ENCODE results near the gene BCL2L15. TPM values are rescaled to one million over a fixed set of nuclear protein-coding genes. Genes with fewer than 3 reads are reported as not detected.

Gene BCL2L15
- total and polyA plus RNA-seq, 4 experiments from 2014 or later: 0.75 to 2.1 (median 1.3) TPM

GRCh38 chr1:113931451-113931851, 44.1 kb upstream of the BCL2L15 start:
- peaks cover 0 to 25% of the 10 kb centered on the region in 2 donors for H3K36me3 Mint-ChIP-seq
- H3K27ac ChIP-seq (ENCODE audit: low read depth, low read length): peak overlapping the region; percentile 97
- H3K27me3 ChIP-seq (ENCODE audit: insufficient read depth, low read length): no peaks in the 10 kb centered on the region
- no peaks in the 10 kb centered on the region for H3K36me3 ChIP-seq (ENCODE audit: insufficient read depth, low read length)
- H3K4me3 ChIP-seq (ENCODE audit: low read length in 2 of 2): peak overlapping the region in 1 of 2 donors; percentile 98
- no peaks in the 10 kb centered on the region for H3K27me3 Mint-ChIP-seq
- peaks cover 65% of the 10 kb centered on the region for H3K4me1 ChIP-seq (ENCODE audit: insufficient read depth, low read length)
- H3K4me1 Mint-ChIP-seq: peaks cover 49 to 79% (median 64%) of the 10 kb centered on the region in 4 donors
- peak overlapping the region; percentile 89 to 99 (median 94) for H3K4me3 Mint-ChIP-seq
- peak overlapping the region; percentile 97 to 100 (median 99) for H3K27ac Mint-ChIP-seq
- ChIA-PET POLR2A (ENCODE audit: partially characterized antibody) (interaction anchor here (0.6 to 9.3 kb wide), 22 partner anchors 9 to 785 kb away, joined by 3 to 277 read pairs (median 16); partner anchors contain the start of genes AP4B1, DCLRE1B, RSBN1 and TRIM33), CTCF (ENCODE audit: partially characterized antibody) (interaction anchor here (0.8 to 8.3 kb wide), 18 partner anchors 9 to 859 kb away, joined by 3 to 103 read pairs (median 4); partner anchors contain the start of genes AP4B1, DCLRE1B, LRIG2 and RSBN1)
- intact Hi-C loops (cut with micrococcal nuclease): loop anchor here (1.0 to 2.0 kb wide), 4 partner anchors 9 to 649 kb away; partner anchors contain the start of gene BCAS2
- peak; percentile 58 to 74 (median 67) for DNase-seq
- peaks cover 0 to 6% (median 0%) of the 10 kb centered on the region in 8 donors for H3K9me3 Mint-ChIP-seq
- no peaks in the 10 kb centered on the region for H3K9me3 ChIP-seq (ENCODE audit: control insufficient read depth in 1 of 2, low read length in 2 of 2)

GRCh38 chr1:113930499-113931161, 43.2 kb upstream of the BCL2L15 start:
- Histone ChIP-seq H3K4me1 (ENCODE audit: insufficient read depth, low read length) (peaks cover 57% of the 10 kb centered on the region), H3K36me3 (ENCODE audit: insufficient read depth, low read length) (no peaks in the 10 kb centered on the region), H3K27ac (ENCODE audit: low read depth, low read length) (peak overlapping the region; percentile 97), H3K27me3 (ENCODE audit: insufficient read depth, low read length) (no peaks in the 10 kb centered on the region), H3K9me3 (ENCODE audit: control insufficient read depth in 1 of 2, low read length in 2 of 2) (no peaks in the 10 kb centered on the region), H3K4me3 (ENCODE audit: low read length in 2 of 2) (peak overlapping the region; percentile 50 to 98)
- Mint-ChIP-seq H3K36me3 (peaks cover 0 to 25% of the 10 kb centered on the region in 2 donors), H3K4me3 (peak overlapping the region; percentile 89 to 99 (median 94)), H3K27me3 (no peaks in the 10 kb centered on the region), H3K27ac (peak overlapping the region; percentile 97 to 100 (median 99)), H3K9me3 (peaks cover 0 to 5% (median 0%) of the 10 kb centered on the region in 8 donors), H3K4me1 (peaks cover 45 to 71% (median 57%) of the 10 kb centered on the region in 4 donors)
- POLR2A ChIA-PET (ENCODE audit: partially characterized antibody): interaction anchor here (0.6 to 9.3 kb wide), 32 partner anchors 10 to 974 kb away, joined by 3 to 277 read pairs (median 8); partner anchors contain the start of genes AP4B1, CSDE1, DCLRE1B and LRIG2
- CTCF ChIA-PET (ENCODE audit: partially characterized antibody): interaction anchor here (0.8 to 8.3 kb wide), 20 partner anchors 9 to 858 kb away, joined by 3 to 103 read pairs (median 6); partner anchors contain the start of genes AP4B1, DCLRE1B, LRIG2 and RSBN1
- intact Hi-C loops (cut with micrococcal nuclease): loop anchor here (1.0 to 2.0 kb wide), 4 partner anchors 10 to 650 kb away; partner anchors contain the start of gene BCAS2
- peak; percentile 82 to 96 (median 85) for DNase-seq

GRCh38 chr1:113929750-113930498, 42.5 kb upstream of the BCL2L15 start:
- Mint-ChIP-seq H3K27me3 (no peaks in the 10 kb centered on the region), H3K4me1 (peaks cover 39 to 64% (median 51%) of the 10 kb centered on the region in 4 donors), H3K9me3 (peaks cover 0 to 3% (median 0%) of the 10 kb centered on the region in 8 donors), H3K27ac (peak overlapping the region; percentile 97 to 100 (median 99)), H3K36me3 (peaks cover 0 to 22% of the 10 kb centered on the region in 2 donors), H3K4me3 (peak overlapping the region; percentile 89 to 99 (median 94))
- CTCF ChIA-PET (ENCODE audit: partially characterized antibody): interaction anchor here (0.9 to 8.3 kb wide), 20 partner anchors 10 to 118 kb away, joined by 3 to 103 read pairs (median 8); partner anchors contain the start of genes AP4B1, DCLRE1B and RSBN1
- Histone ChIP-seq H3K9me3 (ENCODE audit: control insufficient read depth in 1 of 2, low read length in 2 of 2) (no peaks in the 10 kb centered on the region), H3K4me3 (ENCODE audit: low read length in 2 of 2) (peak overlapping the region; percentile 50 to 98), H3K4me1 (ENCODE audit: insufficient read depth, low read length) (peaks cover 50% of the 10 kb centered on the region), H3K36me3 (ENCODE audit: insufficient read depth, low read length) (no peaks in the 10 kb centered on the region), H3K27me3 (ENCODE audit: insufficient read depth, low read length) (no peaks in the 10 kb centered on the region), H3K27ac (ENCODE audit: low read depth, low read length) (peak overlapping the region; percentile 97)
- peak; percentile 79 to 97 (median 87) for DNase-seq
- intact Hi-C loops (cut with micrococcal nuclease): loop anchor here (1.0 to 2.0 kb wide), 7 partner anchors 25 to 857 kb away; partner anchors contain the start of genes BCAS2, DCLRE1B, LRIG2 and PTPN22
- POLR2A ChIA-PET (ENCODE audit: partially characterized antibody): interaction anchor here (0.5 to 9.3 kb wide), 44 partner anchors 9 to 1311 kb away, joined by 3 to 277 read pairs (median 6); partner anchors contain the start of genes AP4B1, CAPZA1, CSDE1 and DCLRE1B

GRCh38 chr1:113928941-113929749, 41.8 kb upstream of the BCL2L15 start, which contains the start of gene HIPK1:
HIPK1 (plus strand) TSS chr1:113929324.
- H3K4me1 Mint-ChIP-seq: peaks cover 34 to 59% (median 47%) of the 10 kb centered on the region in 4 donors
- H3K9me3 Mint-ChIP-seq: peaks cover 0 to 3% (median 0%) of the 10 kb centered on the region in 8 donors
- no peaks in the 10 kb centered on the region for H3K27me3 ChIP-seq (ENCODE audit: insufficient read depth, low read length)
- no peaks in the 10 kb centered on the region for H3K9me3 ChIP-seq (ENCODE audit: control insufficient read depth in 1 of 2, low read length in 2 of 2)
- H3K27ac ChIP-seq (ENCODE audit: low read depth, low read length): peak within 1 kb of the TSS; percentile 97
- H3K27me3 Mint-ChIP-seq: no peaks in the 10 kb centered on the region
- intact Hi-C loops (cut with micrococcal nuclease): loop anchor here (1.0 to 2.0 kb wide), 5 partner anchors 24 to 856 kb away; partner anchors contain the start of genes DCLRE1B, LRIG2, PTPN22 and RSBN1
- POLR2A ChIA-PET (ENCODE audit: partially characterized antibody): interaction anchor here (0.5 to 9.3 kb wide), 43 partner anchors 8 to 1310 kb away, joined by 3 to 277 read pairs (median 6); partner anchors contain the start of genes AP4B1, CAPZA1, CSDE1 and DCLRE1B
- DNase-seq: peak; percentile 92 to 94 (median 93)
- peaks cover 0 to 22% of the 10 kb centered on the region in 2 donors for H3K36me3 Mint-ChIP-seq
- peak within 1 kb of the TSS; percentile 97 to 100 (median 100) for H3K27ac Mint-ChIP-seq
- peak within 1 kb of the TSS; percentile 79 to 98 for H3K4me3 ChIP-seq (ENCODE audit: low read length in 2 of 2)
- H3K4me3 Mint-ChIP-seq: peak within 1 kb of the TSS; percentile 96 to 99 (median 98)
- H3K4me1 ChIP-seq (ENCODE audit: insufficient read depth, low read length): peaks cover 42% of the 10 kb centered on the region
- H3K36me3 ChIP-seq (ENCODE audit: insufficient read depth, low read length): no peaks in the 10 kb centered on the region
- CTCF ChIA-PET (ENCODE audit: partially characterized antibody): interaction anchor here (0.9 to 8.3 kb wide), 16 partner anchors 13 to 856 kb away, joined by 3 to 103 read pairs (median 6); partner anchors contain the start of genes AP4B1, DCLRE1B, LRIG2 and RSBN1

GRCh38 chr1:113928187-113928930, 41.0 kb upstream of the BCL2L15 start:
- Mint-ChIP-seq H3K27me3 (no peaks in the 10 kb centered on the region), H3K36me3 (peaks cover 0 to 22% of the 10 kb centered on the region in 2 donors), H3K4me3 (peak overlapping the region; percentile 96 to 99 (median 98)), H3K9me3 (peaks cover 0 to 3% (median 0%) of the 10 kb centered on the region in 8 donors), H3K4me1 (peaks cover 27 to 51% (median 39%) of the 10 kb centered on the region in 4 donors), H3K27ac (peak overlapping the region; percentile 97 to 100 (median 100))
- Histone ChIP-seq H3K27ac (ENCODE audit: low read depth, low read length) (peak overlapping the region; percentile 97), H3K4me1 (ENCODE audit: insufficient read depth, low read length) (peaks cover 34% of the 10 kb centered on the region), H3K27me3 (ENCODE audit: insufficient read depth, low read length) (no peaks in the 10 kb centered on the region), H3K9me3 (ENCODE audit: control insufficient read depth in 1 of 2, low read length in 2 of 2) (no peaks in the 10 kb centered on the region), H3K4me3 (ENCODE audit: low read length in 2 of 2) (peak overlapping the region; percentile 79 to 98), H3K36me3 (ENCODE audit: insufficient read depth, low read length) (no peaks in the 10 kb centered on the region)
- POLR2A ChIA-PET (ENCODE audit: partially characterized antibody): interaction anchor here (0.8 to 9.3 kb wide), 32 partner anchors 8 to 1213 kb away, joined by 3 to 277 read pairs (median 10); partner anchors contain the start of genes AP4B1, DCLRE1B, MAGI3 and PHTF1
- intact Hi-C loops (cut with micrococcal nuclease): loop anchor here (2.0 kb wide), 1 partner anchor 856 kb away; the partner anchor contains the start of gene LRIG2
- DNase-seq: no peak
- CTCF ChIA-PET (ENCODE audit: partially characterized antibody): interaction anchor here (0.9 to 8.3 kb wide), 15 partner anchors 13 to 856 kb away, joined by 3 to 103 read pairs (median 5); partner anchors contain the start of genes AP4B1, DCLRE1B and LRIG2
